Panc1 (cell line): ENCODE data around the gene CAMSAP3. TPM values are rescaled to one million over a fixed set of nuclear protein-coding genes. Genes with fewer than 3 reads are reported as not detected.

Experiments
- ATAC-seq: fragments of 200-7000 bp; cut with Tn5 transposase; 2 replicates; pipeline ENCODE4 v1.9.1; 2020; ENCODE audit warnings: mild to moderate bottlenecking, moderate library complexity
- BruUV-seq: library from RNA; stranded (reverse); fragments of 400-500 nt; replicated peaks from 2 replicates; lab custom pipeline; 2021; lab: Mats Ljungman, UMichigan
- CTCF ChIA-PET: fragments of 300-600 bp; sonication (Branson Sonifier 250); formaldehyde crosslinking; loops from one replicate; lab custom pipeline; 2022; ENCODE audit warnings: antibody characterized with exemption; lab: Charles Lee
- POLR2A ChIA-PET: fragments of 300-600 bp; sonication (Branson Sonifier 250); formaldehyde crosslinking; loops from one replicate; lab custom pipeline; 2022; ENCODE audit warnings: antibody characterized with exemption; lab: Charles Lee
- DNase-seq: peaks from one replicate; pipeline ENCODE4 v3.0.0-alpha.2; 2010; ENCODE audit warnings: low read depth, low spot score
- H3K27ac ChIP-seq: 2 replicates; pipeline ENCODE4 v1.5.1; 2011; ENCODE audit warnings: mild to moderate bottlenecking, low read length, inconsistent platforms
- H3K27me3 ChIP-seq: fragments of 200-500 bp; sonication (Bioruptor generic); 2 replicates; pipeline ENCODE4 v1.6.0; 2014; ENCODE audit warnings: low read length, inconsistent platforms; ENCODE audit not compliant: control insufficient read depth, insufficient read depth
- H3K36me3 ChIP-seq: fragments of 200-500 bp; sonication (Bioruptor generic); 2 replicates; pipeline ENCODE4 v1.5.1; 2014; ENCODE audit warnings: inconsistent platforms, mild to moderate bottlenecking, low read length, moderate library complexity; ENCODE audit not compliant: control insufficient read depth, insufficient read depth
- H3K4me1 ChIP-seq: 2 replicates; pipeline ENCODE4 v1.5.1; 2011; ENCODE audit warnings: inconsistent platforms, mild to moderate bottlenecking, low read length, moderate library complexity; ENCODE audit not compliant: control insufficient read depth, insufficient read depth
- H3K4me3 ChIP-seq, 2 experiments: 2 replicates each; pipeline ENCODE4 v1.5.1; 2011 to 2012; ENCODE audit warnings: low read depth in 2 of 2, low read length in 2 of 2, mild to moderate bottlenecking in 2 of 2, inconsistent platforms in 1 of 2, moderate library complexity in 1 of 2
- H3K9me3 ChIP-seq: fragments of 200-500 bp; sonication (Bioruptor generic); 2 replicates; pipeline ENCODE4 v1.5.1; 2014; ENCODE audit warnings: low read depth, mild to moderate bottlenecking, inconsistent platforms, low read length, moderate library complexity; ENCODE audit not compliant: control insufficient read depth, insufficient read depth
- POLR2AphosphoS5 ChIP-seq: IDR thresholded peaks from 2 replicates; pipeline ENCODE4 v1.6.1; 2012; ENCODE audit warnings: mild to moderate bottlenecking, low read depth, low read length, moderate library complexity
- SIN3A ChIP-seq: IDR thresholded peaks from 2 replicates; pipeline ENCODE4 v1.6.1; 2012; ENCODE audit warnings: low read depth, mild to moderate bottlenecking, low read length, moderate library complexity, borderline replicate concordance; ENCODE audit not compliant: insufficient read depth
- TCF7L2 ChIP-seq: IDR thresholded peaks from 2 replicates; pipeline ENCODE4 v1.6.1; 2011; ENCODE audit warnings: mild to moderate bottlenecking, low read depth, low read length, inconsistent platforms
- in situ Hi-C: cut with HindIII; loops from 2 replicates; pipeline ENCODE4 v1.10.0; 2016; ENCODE audit warnings: low sequenced_read_pairs, low pct_unique_long_range_greater_than_20kb
- intact Hi-C: fragments of 100-400 bp; cut with micrococcal nuclease; formaldehyde crosslinking; loops from one replicate; pipeline ENCODE4 v1.10.0; 2022; ENCODE audit not compliant: unreplicated experiment
- total RNA-seq: library from RNA; stranded (reverse); gene quantifications from one replicate; pipeline ENCODE4 v1.2.1, GENCODE V29; 2021; ENCODE audit not compliant: unreplicated experiment
- TF ChIP-seq, protein P1 (sequence below): fragments of 450-650 bp; IDR thresholded peaks from 2 replicates; pipeline ENCODE4 v1.5.1; 2017; ENCODE audit warnings: mild to moderate bottlenecking
- TF ChIP-seq, protein P2 (sequence below), 2 experiments: IDR thresholded peaks; 2 replicates each; pipeline ENCODE4 v1.6.1; 2011 to 2012; ENCODE audit warnings: low read depth in 2 of 2, control low read depth in 1 of 2, low read length in 1 of 2, mild to moderate bottlenecking in 1 of 2, moderate library complexity in 1 of 2; ENCODE audit not compliant: insufficient read depth in 1 of 2

Gene CAMSAP3
- total RNA-seq, 1 experiment from 2014 or later: 1.7 TPM

DNA sequence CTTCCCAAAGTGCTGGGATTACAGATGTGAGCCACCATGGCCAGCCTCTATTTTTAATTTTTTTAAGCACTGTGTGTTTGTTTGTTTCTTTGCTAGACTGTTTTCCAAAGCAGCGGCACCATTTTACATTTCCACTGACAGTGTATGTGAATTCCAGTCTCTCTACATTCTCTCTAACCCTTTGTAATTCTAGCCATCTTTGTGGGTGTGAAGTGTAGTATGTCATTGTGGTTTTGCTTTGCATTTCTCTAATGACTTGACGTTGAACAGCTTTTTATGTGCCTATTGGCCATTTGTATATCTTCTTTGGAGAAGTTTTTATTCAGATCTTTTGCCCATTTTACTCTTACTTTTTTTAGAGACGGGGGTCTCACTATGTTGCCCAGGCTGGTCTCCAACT, 48.5 kb upstream of the CAMSAP3 start:
- CTCF ChIA-PET: no interaction called here
- TF ChIP-seq POLR2AphosphoS5 (no peak), TCF7L2 (no peak), SIN3A (no peak)
- TF ChIP-seq, protein P1, sequence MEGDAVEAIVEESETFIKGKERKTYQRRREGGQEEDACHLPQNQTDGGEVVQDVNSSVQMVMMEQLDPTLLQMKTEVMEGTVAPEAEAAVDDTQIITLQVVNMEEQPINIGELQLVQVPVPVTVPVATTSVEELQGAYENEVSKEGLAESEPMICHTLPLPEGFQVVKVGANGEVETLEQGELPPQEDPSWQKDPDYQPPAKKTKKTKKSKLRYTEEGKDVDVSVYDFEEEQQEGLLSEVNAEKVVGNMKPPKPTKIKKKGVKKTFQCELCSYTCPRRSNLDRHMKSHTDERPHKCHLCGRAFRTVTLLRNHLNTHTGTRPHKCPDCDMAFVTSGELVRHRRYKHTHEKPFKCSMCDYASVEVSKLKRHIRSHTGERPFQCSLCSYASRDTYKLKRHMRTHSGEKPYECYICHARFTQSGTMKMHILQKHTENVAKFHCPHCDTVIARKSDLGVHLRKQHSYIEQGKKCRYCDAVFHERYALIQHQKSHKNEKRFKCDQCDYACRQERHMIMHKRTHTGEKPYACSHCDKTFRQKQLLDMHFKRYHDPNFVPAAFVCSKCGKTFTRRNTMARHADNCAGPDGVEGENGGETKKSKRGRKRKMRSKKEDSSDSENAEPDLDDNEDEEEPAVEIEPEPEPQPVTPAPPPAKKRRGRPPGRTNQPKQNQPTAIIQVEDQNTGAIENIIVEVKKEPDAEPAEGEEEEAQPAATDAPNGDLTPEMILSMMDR: no peak
- TF ChIP-seq, protein P2, sequence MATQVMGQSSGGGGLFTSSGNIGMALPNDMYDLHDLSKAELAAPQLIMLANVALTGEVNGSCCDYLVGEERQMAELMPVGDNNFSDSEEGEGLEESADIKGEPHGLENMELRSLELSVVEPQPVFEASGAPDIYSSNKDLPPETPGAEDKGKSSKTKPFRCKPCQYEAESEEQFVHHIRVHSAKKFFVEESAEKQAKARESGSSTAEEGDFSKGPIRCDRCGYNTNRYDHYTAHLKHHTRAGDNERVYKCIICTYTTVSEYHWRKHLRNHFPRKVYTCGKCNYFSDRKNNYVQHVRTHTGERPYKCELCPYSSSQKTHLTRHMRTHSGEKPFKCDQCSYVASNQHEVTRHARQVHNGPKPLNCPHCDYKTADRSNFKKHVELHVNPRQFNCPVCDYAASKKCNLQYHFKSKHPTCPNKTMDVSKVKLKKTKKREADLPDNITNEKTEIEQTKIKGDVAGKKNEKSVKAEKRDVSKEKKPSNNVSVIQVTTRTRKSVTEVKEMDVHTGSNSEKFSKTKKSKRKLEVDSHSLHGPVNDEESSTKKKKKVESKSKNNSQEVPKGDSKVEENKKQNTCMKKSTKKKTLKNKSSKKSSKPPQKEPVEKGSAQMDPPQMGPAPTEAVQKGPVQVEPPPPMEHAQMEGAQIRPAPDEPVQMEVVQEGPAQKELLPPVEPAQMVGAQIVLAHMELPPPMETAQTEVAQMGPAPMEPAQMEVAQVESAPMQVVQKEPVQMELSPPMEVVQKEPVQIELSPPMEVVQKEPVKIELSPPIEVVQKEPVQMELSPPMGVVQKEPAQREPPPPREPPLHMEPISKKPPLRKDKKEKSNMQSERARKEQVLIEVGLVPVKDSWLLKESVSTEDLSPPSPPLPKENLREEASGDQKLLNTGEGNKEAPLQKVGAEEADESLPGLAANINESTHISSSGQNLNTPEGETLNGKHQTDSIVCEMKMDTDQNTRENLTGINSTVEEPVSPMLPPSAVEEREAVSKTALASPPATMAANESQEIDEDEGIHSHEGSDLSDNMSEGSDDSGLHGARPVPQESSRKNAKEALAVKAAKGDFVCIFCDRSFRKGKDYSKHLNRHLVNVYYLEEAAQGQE (IDR thresholded peaks at IDR 0.05; ENCODE audit: insufficient read depth in 1 of 2, low read depth in 2 of 2, low read length in 1 of 2): no peak
- intact Hi-C loops (no loop called here), in situ Hi-C loops (no loop called here)
- POLR2A ChIA-PET: no interaction called here
- Histone ChIP-seq H3K4me1 (no peaks in the 10 kb centered on the region), H3K36me3 (no peaks in the 10 kb centered on the region), H3K27ac (no peak overlapping the region), H3K9me3 (no peaks in the 10 kb centered on the region), H3K4me3 (no peak overlapping the region), H3K27me3 (no peaks in the 10 kb centered on the region)
- no peak for ATAC-seq
- no peak for DNase-seq
- BruUV-seq: no TSS peak

DNA sequence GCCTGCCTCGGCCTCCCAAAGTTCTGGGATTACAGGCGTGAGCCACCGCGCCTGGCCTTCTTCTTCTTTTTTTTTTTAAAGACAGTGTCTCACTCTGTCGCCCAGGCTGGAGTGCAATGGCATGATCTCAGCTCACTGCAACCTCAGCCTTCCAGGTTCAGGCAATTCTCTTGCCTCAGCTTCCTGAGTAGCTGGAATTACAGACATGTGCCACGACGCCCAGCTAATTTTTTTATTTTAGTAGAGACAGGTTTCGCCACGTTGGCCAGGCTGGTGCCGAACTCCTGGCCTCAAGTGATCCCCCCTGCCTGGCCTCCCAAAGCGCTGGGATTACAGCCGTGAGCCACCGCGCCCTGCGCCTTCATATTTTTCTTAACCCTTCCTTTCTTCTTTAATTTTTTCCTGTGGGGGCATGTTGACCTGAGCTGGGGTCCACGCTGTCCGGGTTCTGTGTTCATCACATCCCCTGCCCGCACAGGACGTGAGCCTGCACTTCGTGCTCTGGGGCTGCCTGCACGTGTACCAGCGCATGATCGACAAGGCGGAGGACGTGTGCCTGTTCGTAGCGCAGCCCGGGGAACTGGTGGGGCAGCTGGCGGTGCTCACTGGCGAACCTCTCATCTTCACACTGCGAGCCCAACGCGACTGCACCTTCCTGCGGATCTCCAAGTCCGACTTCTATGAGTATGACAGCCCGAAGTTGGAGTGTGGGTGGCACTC, 46.1 kb upstream of the CAMSAP3 start:
- Histone ChIP-seq H3K27me3 (no peaks in the 10 kb centered on the region), H3K36me3 (no peaks in the 10 kb centered on the region), H3K4me1 (no peaks in the 10 kb centered on the region), H3K9me3 (no peaks in the 10 kb centered on the region), H3K27ac (no peak overlapping the region), H3K4me3 (no peak overlapping the region)
- in situ Hi-C loops: no loop called here
- ATAC-seq: no peak
- intact Hi-C loops: no loop called here
- TF ChIP-seq TCF7L2: no peak
- CTCF ChIA-PET: no interaction called here
- POLR2A ChIA-PET: no interaction called here
- no TSS peak for BruUV-seq
- DNase-seq: no peak

DNA sequence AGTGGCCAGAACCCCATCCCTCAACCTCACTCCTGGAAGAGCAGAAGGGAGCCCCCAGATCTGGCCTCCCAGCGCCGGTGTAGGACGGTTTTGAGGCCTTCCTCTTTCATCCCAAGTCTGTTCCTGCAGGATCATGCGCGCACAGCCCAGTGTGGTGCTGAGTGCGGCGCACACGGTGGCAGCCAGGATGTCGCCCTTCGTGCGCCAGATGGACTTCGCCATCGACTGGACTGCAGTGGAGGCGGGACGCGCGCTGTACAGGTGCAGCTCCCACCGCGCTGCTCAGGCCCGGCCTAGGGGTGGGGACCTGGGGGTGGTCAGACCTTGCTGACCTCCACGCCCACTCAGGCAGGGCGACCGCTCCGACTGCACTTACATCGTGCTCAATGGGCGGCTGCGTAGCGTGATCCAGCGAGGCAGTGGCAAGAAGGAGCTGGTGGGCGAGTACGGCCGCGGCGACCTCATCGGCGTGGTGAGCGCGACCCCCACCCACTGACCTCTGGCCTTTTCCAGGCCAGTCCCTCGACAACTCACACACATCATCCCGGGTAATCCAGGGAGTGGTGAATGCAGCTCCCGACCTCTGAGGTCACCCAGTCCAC, 45.4 kb upstream of the CAMSAP3 start:
- no peaks in the 10 kb centered on the region for H3K36me3 ChIP-seq
- no TSS peak for BruUV-seq
- no peaks in the 10 kb centered on the region for H3K27me3 ChIP-seq
- H3K27ac ChIP-seq: no peak overlapping the region
- CTCF ChIA-PET: no interaction called here
- TF ChIP-seq, protein P1: no peak
- no peak for TF ChIP-seq TCF7L2
- TF ChIP-seq POLR2AphosphoS5: no peak
- TF ChIP-seq, protein P2 (IDR thresholded peaks at IDR 0.05; ENCODE audit: insufficient read depth in 1 of 2, low read depth in 2 of 2, low read length in 1 of 2): no peak
- intact Hi-C loops (no loop called here), in situ Hi-C loops (no loop called here)
- no peaks in the 10 kb centered on the region for H3K4me1 ChIP-seq
- H3K4me3 ChIP-seq: no peak overlapping the region
- ATAC-seq (no peak), DNase-seq (no peak)
- POLR2A ChIA-PET: no interaction called here
- no peaks in the 10 kb centered on the region for H3K9me3 ChIP-seq
